ENCODE results near the gene LRTM1. TPM values are rescaled to one million over a fixed set of nuclear protein-coding genes. Genes with fewer than 3 reads are reported as not detected.

Gene LRTM1
- total and polyA plus RNA-seq, 2 of the 13 experiments (the other 11 are each of a cell fraction or from before 2014, with no cell fraction given) = not detected

GRCh38 chr3:54901906-54902685 is 25.8 kb downstream of the LRTM1 start (continued):
- TF ChIP-seq PRDM15 (CRISPR knock-in tag; IDR thresholded peaks at IDR 0.05) = no peak

- no TSS peak for BruUV-seq (replicated peaks)
- intact Hi-C loops (cut with micrococcal nuclease; ENCODE audit: unreplicated experiment) = loop anchor here (1.0 kb wide), 1 partner anchor 27 kb away; the partner anchor contains the start of gene LRTM1
- no peak for TF ChIP-seq ZIK1 (CRISPR knock-in tag; IDR thresholded peaks at IDR 0.05; ENCODE audit: borderline replicate concordance, low read depth)
- no peak for TF ChIP-seq HOXA9 (CRISPR knock-in tag; IDR thresholded peaks at IDR 0.05; ENCODE audit: borderline replicate concordance)
- TF ChIP-seq GPN1 (CRISPR knock-in tag; IDR thresholded peaks at IDR 0.05; ENCODE audit: borderline replicate concordance) = no peak
- TF ChIP-seq SNAPC4 (CRISPR knock-in tag; IDR thresholded peaks at IDR 0.05) = no peak
- TF ChIP-seq KLF16 (CRISPR knock-in tag; IDR thresholded peaks at IDR 0.05) = no peak
These were observed 26.8 kb downstream of the LRTM1 start for GRCh38 chr3:54900838-54901591.

More at GRCh38 chr3:54900838-54901591, 26.8 kb downstream of the LRTM1 start:
- no peak overlapping the region for H3K27ac ChIP-seq (ENCODE audit: extremely low read length, insufficient read depth, low read length)
- no peak overlapping the region for H3K4me2 ChIP-seq (ENCODE audit: low read depth, low read length)
- CTCF ChIA-PET (ENCODE audit: low intra/inter-chr PET ratio, low total read pairs) = no interaction called here
- H3K9me3 ChIP-seq (ENCODE audit: low read length) = no peaks in the 10 kb centered on the region
- 3% methylated on average over 6 of the region's 8 CpGs for WGBS (ENCODE audit: low lambda C conversion rate)
- no peak overlapping the region for H3K4me3 ChIP-seq (replicated peaks in 1 of 3; ENCODE audit: insufficient read depth in 1 of 3, low read depth in 2 of 3, low read length in 3 of 3)
- H4K20me1 ChIP-seq (ENCODE audit: insufficient read depth, low read length) = no peaks in the 10 kb centered on the region
- POLR2A ChIA-PET = no interaction called here
- H3K79me2 ChIP-seq (ENCODE audit: insufficient read depth, low read length) = no peaks in the 10 kb centered on the region
- no peaks in the 10 kb centered on the region for H3K4me1 ChIP-seq (ENCODE audit: insufficient read depth, low read length)
- no peak for DNase-seq (ENCODE audit: low spot score)
- no peaks in the 10 kb centered on the region for H3K36me3 ChIP-seq (replicated peaks in 1 of 2; ENCODE audit: control insufficient read depth in 1 of 2, insufficient read depth in 2 of 2, low read length in 2 of 2)
- H2AFZ ChIP-seq (ENCODE audit: low read length) = no peak overlapping the region
- in situ Hi-C loops (cut with HindIII; ENCODE audit: extremely low pct_ligation_motif_present, low pct_unique_long_range_greater_than_20kb) = no loop called here
- H3K9ac ChIP-seq (ENCODE audit: insufficient read depth, low read depth, low read length) = no peak overlapping the region
- peaks cover 0 to 5% of the 10 kb centered on the region in 2 experiments; a peak in 2 of 5 replicates for H3K27me3 ChIP-seq (ENCODE audit: control insufficient read depth in 1 of 2, insufficient read depth in 2 of 2, low read length in 2 of 2)
- no peak for FAIRE-seq
- ATAC-seq = no peak

Measured in HepG2 (cell line).